ENCODE measurements around the gene LRRC17. TPM values are rescaled to one million over a fixed set of nuclear protein-coding genes. Genes with fewer than 3 reads are reported as not detected.
"Not testable (repeated sequence)": the region's sequence is repeated elsewhere in the genome, so short reads cannot be mapped to it uniquely, and the experiment has no call there.

LRRC17 gene
- total and polyA plus RNA-seq, 5 experiments from 2014 or later = 0.60 TPM; not detected in 4

- H3K27me3 Mint-ChIP-seq = peaks cover 0 to 1% (median 0%) of the 10 kb centered on the region in 5 donors
- DNase-seq (no peak), ATAC-seq (no peak)
- POLR2A ChIA-PET = no interaction called here
- H3K4me1 Mint-ChIP-seq = no peaks in the 10 kb centered on the region
- peaks cover 0 to 5% (median 0%) of the 10 kb centered on the region in 9 donors for H3K9me3 Mint-ChIP-seq
- no peak overlapping the region for H3K4me3 Mint-ChIP-seq
- no peak overlapping the region for H3K27ac Mint-ChIP-seq
- H3K36me3 Mint-ChIP-seq = peaks cover 0 to 10% (median 6%) of the 10 kb centered on the region in 3 donors
Observed at GRCh38 chr7:102966465-102966864, 53.7 kb downstream of the LRRC17 start.

DNA sequence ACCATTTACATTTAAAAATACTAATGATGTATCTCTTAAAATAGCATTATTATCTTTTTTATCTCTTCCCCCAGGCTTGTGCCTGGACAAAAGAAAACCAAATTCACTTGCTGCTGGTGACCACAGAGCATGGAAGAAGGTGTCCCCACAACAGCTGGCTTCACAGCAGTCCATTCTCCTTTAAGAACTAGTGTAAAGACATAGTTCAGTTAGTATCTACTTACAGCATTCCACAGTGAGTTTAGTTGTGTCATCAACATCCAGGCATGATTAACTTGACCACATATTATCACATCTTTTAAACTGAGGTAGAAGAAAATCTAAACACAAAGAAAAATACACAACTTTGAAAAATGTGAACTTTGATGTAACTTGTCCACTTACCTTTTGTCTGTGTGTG, 55.0 kb downstream of the LRRC17 start:
- ATAC-seq (no peak), DNase-seq (no peak)
- Mint-ChIP-seq H3K36me3 (peaks cover 0 to 6% (median 0%) of the 10 kb centered on the region in 3 donors), H3K4me3 (no peak overlapping the region), H3K27ac (no peak overlapping the region), H3K27me3 (peaks cover 0 to 1% (median 0%) of the 10 kb centered on the region in 5 donors), H3K9me3 (no peaks in the 10 kb centered on the region), H3K4me1 (no peaks in the 10 kb centered on the region)
- POLR2A ChIA-PET = no interaction called here

DNA sequence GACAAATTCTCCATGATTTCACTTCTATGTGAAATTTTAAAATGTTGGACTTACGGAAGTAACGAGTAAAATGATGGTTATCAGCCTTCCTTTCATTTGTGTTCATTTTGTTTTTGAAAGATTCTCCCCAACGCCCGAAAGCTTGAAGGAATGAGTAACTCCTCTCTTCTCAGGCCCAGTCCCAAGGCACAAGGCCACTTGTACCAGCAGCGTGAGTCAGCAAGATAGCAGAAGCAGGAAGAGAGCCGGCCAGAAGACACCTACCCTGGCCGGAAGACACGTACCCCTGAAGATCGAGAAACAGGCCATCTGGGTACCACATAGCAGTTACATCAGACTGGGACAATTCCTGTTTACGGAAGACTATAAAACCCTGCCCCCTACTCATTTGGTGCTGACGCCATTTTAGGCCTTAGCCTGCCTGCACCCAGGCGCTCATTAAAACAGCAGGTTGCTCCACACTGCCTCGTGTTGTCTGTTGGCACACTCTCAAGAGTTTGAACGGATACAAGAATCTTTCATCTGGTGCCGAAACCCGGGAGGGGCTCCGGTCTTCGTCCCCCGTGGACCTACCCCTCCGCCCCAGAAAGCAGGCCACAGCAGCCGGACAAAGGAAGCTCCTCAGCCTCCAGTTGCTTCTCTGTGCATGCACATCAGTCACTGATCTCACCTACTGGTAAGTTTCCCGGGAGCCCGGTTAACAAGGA, 60.4 kb downstream of the LRRC17 start:
- Mint-ChIP-seq H3K4me1 (peaks cover 0 to 6% (median 0%) of the 10 kb centered on the region in 4 donors), H3K4me3 (no peak overlapping the region), H3K36me3 (no peaks in the 10 kb centered on the region), H3K27me3 (peaks cover 0 to 5% (median 0%) of the 10 kb centered on the region in 5 donors), H3K9me3 (peaks cover 0 to 1% (median 0%) of the 10 kb centered on the region in 9 donors), H3K27ac (no peak overlapping the region)
- POLR2A ChIA-PET = no interaction called here
- DNase-seq (no peak), ATAC-seq (no peak)

DNA sequence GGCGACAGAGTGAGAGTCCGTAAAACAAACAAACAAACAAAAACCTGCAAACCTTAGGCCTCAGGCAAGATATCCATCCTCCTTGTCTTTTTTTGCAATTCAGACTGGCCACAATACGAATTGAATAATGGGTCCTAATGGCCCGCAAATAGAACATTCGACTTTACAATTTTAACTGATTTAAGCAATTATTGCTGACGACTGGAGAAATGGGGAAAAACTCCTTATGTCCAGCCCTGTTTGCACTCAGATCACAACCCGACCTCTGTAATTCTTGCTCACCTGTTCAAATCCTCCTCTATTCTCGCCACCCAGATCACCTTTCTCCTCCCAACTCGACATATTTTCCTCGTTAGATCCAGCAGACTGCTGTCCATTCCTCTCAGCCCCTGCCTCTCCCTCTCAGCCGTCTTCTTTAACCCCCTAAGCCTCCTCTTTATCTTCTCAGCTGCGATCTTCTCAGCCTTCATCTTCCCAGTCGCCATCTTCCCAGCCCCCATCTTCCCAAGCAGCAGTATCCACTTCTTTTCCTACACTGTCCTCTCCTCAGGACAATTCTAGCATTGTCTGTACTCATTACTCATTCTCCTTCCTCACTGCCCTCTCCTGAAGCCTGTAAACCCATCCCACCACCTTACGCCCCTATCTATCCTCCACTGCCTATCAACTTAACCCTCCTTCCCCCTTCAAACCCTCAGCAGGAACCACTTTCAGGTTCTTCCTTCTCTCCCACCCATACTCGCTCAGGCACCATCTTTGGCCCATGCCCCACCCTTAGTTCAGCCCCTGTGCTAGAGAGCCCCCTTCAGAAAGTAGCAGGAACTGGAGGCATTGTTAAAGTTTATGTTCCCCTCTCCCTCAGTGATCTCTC, 61.8 kb downstream of the LRRC17 start:
- no peak for ATAC-seq
- POLR2A ChIA-PET = no interaction called here
- no peak for DNase-seq
- Mint-ChIP-seq H3K4me3 (no peak overlapping the region), H3K27me3 (peaks cover 0 to 4% (median 0%) of the 10 kb centered on the region in 5 donors), H3K27ac (no peak overlapping the region), H3K36me3 (peaks cover 0 to 2% (median 0%) of the 10 kb centered on the region in 3 donors), H3K4me1 (peaks cover 0 to 6% (median 0%) of the 10 kb centered on the region in 4 donors), H3K9me3 (peaks cover 0 to 1% (median 0%) of the 10 kb centered on the region in 9 donors)

GRCh38 chr7:102975854-102976253, 63.1 kb downstream of the LRRC17 start:
- no peak for ATAC-seq

GRCh38 chr7:102976493-102976892, 63.7 kb downstream of the LRRC17 start:
- Mint-ChIP-seq H3K36me3 (peaks cover 0 to 2% (median 0%) of the 10 kb centered on the region in 3 donors), H3K27ac (no peak overlapping the region)

More at GRCh38 chr7:102975854-102976253, 63.1 kb downstream of the LRRC17 start:
- Mint-ChIP-seq H3K9me3 (peaks cover 0 to 1% (median 0%) of the 10 kb centered on the region in 9 donors), H3K27ac (no peak overlapping the region), H3K4me3 (no peak overlapping the region), H3K27me3 (peaks cover 0 to 4% (median 0%) of the 10 kb centered on the region in 5 donors), H3K4me1 (peaks cover 0 to 6% (median 0%) of the 10 kb centered on the region in 4 donors), H3K36me3 (peaks cover 0 to 2% (median 0%) of the 10 kb centered on the region in 3 donors)
- POLR2A ChIA-PET = no interaction called here
- DNase-seq = no peak

GRCh38 chr7:102977586-102977985, 64.8 kb downstream of the LRRC17 start:
- POLR2A ChIA-PET = not testable (repeated sequence)

More at GRCh38 chr7:102976493-102976892, 63.7 kb downstream of the LRRC17 start:
- H3K27me3 Mint-ChIP-seq = peaks cover 0 to 4% (median 0%) of the 10 kb centered on the region in 5 donors
- H3K9me3 Mint-ChIP-seq = peaks cover 0 to 1% (median 0%) of the 10 kb centered on the region in 9 donors
- peaks cover 0 to 6% (median 0%) of the 10 kb centered on the region in 4 donors for H3K4me1 Mint-ChIP-seq
- DNase-seq (no peak), ATAC-seq (no peak)
- H3K4me3 Mint-ChIP-seq = no peak overlapping the region
- POLR2A ChIA-PET = no interaction called here

DNA sequence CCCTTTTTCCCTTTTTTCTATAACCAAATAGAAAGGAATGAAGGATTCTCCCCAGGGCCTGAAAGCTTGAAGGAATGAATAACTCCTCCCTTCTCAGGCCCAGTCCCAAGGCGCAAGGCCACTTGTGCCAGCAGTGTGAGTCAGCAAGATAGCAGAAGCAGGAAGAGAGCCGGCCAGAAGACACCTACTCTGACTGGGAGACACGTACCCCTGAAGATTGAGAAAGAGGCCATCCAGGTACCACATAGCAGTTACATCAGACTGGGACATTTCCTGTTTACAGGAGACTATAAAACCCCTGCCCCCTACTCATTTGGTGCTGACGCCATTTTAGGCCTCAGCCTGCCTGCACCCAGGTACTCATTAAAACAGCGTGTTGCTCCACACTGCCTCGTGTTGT, 65.5 kb downstream of the LRRC17 start:
- Mint-ChIP-seq H3K27ac (no peak overlapping the region), H3K27me3 (peaks cover 0 to 4% (median 0%) of the 10 kb centered on the region in 5 donors), H3K36me3 (peaks cover 0 to 2% (median 0%) of the 10 kb centered on the region in 3 donors), H3K4me3 (no peak overlapping the region), H3K4me1 (peaks cover 0 to 6% (median 0%) of the 10 kb centered on the region in 4 donors), H3K9me3 (peaks cover 0 to 1% (median 0%) of the 10 kb centered on the region in 9 donors)
- POLR2A ChIA-PET = no interaction called here
- ATAC-seq (no peak), DNase-seq (no peak)

More at GRCh38 chr7:102977586-102977985, 64.8 kb downstream of the LRRC17 start:
- H3K4me1 Mint-ChIP-seq, H3K36me3 Mint-ChIP-seq, ATAC-seq, DNase-seq, H3K9me3 Mint-ChIP-seq, H3K27ac Mint-ChIP-seq, H3K4me3 Mint-ChIP-seq, H3K27me3 Mint-ChIP-seq: not testable (repeated sequence)

GRCh38 chr7:102979670-102980069, 66.9 kb downstream of the LRRC17 start:
- DNase-seq (no peak), ATAC-seq (no peak)
- POLR2A ChIA-PET = no interaction called here
- peaks cover 0 to 3% (median 0%) of the 10 kb centered on the region in 4 donors for H3K4me1 Mint-ChIP-seq
- peaks cover 0 to 2% (median 0%) of the 10 kb centered on the region in 3 donors for H3K36me3 Mint-ChIP-seq
- H3K9me3 Mint-ChIP-seq = peaks cover 0 to 1% (median 0%) of the 10 kb centered on the region in 9 donors
- H3K4me3 Mint-ChIP-seq = no peak overlapping the region
- no peak overlapping the region for H3K27ac Mint-ChIP-seq
- peaks cover 0 to 4% (median 0%) of the 10 kb centered on the region in 5 donors for H3K27me3 Mint-ChIP-seq

GRCh38 chr7:102981451-102981850, 68.7 kb downstream of the LRRC17 start:
- no peak for ATAC-seq
- H3K27me3 Mint-ChIP-seq = peaks cover 0 to 4% (median 0%) of the 10 kb centered on the region in 5 donors
- DNase-seq = no peak
- POLR2A ChIA-PET = no interaction called here
- H3K27ac Mint-ChIP-seq = no peak overlapping the region
- no peaks in the 10 kb centered on the region for H3K4me1 Mint-ChIP-seq
- H3K36me3 Mint-ChIP-seq = peaks cover 0 to 2% (median 0%) of the 10 kb centered on the region in 3 donors
- H3K9me3 Mint-ChIP-seq = peaks cover 0 to 1% (median 0%) of the 10 kb centered on the region in 9 donors
- H3K4me3 Mint-ChIP-seq = no peak overlapping the region

DNA sequence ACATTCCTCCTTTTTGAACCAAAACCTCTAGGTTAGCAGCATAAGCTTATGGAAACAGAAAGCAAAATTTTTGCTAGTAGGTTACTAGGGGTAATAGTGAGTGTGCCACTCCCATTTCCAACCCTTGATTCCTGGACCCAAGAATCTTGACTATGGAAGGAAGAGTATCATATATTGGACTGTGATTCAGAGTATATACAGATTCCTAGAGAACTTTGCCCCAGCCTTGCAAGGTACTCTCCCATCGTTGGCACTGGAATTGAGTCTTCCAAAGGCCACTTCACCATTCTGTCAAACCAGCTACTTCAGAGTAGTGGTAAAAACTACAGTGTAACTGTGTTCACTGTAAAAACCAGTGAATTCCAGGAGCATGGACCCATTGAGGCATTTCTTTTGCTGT, 69.4 kb downstream of the LRRC17 start:
- peaks cover 0 to 1% (median 0%) of the 10 kb centered on the region in 9 donors for H3K9me3 Mint-ChIP-seq
- ATAC-seq = no peak
- no peaks in the 10 kb centered on the region for H3K27me3 Mint-ChIP-seq
- H3K36me3 Mint-ChIP-seq = peaks cover 0 to 2% (median 0%) of the 10 kb centered on the region in 3 donors
- DNase-seq = no peak
- no peak overlapping the region for H3K27ac Mint-ChIP-seq
- H3K4me3 Mint-ChIP-seq = no peak overlapping the region
- no peaks in the 10 kb centered on the region for H3K4me1 Mint-ChIP-seq
- POLR2A ChIA-PET = interaction anchor here (0.6 kb wide), 1 partner anchor 1973 kb away, joined by 6 read pairs; no protein-coding TSS in a partner anchor

GRCh38 chr7:102983602-102984001, 70.8 kb downstream of the LRRC17 start:
- no peak overlapping the region for H3K27ac Mint-ChIP-seq
- no peaks in the 10 kb centered on the region for H3K4me1 Mint-ChIP-seq
- POLR2A ChIA-PET = no interaction called here
- peaks cover 0 to 2% (median 0%) of the 10 kb centered on the region in 3 donors for H3K36me3 Mint-ChIP-seq
- no peaks in the 10 kb centered on the region for H3K9me3 Mint-ChIP-seq
- no peak overlapping the region for H3K4me3 Mint-ChIP-seq
- ATAC-seq = no peak
- DNase-seq = no peak
- H3K27me3 Mint-ChIP-seq = no peaks in the 10 kb centered on the region
